HEK293 (cell line): ENCODE results near the gene KRTAP10-12.
A peak's percentile ranks its signal among the peaks of the same experiment; 100 is the strongest.

Experiments used
- CTCF ChIA-PET: fragments of 350-600 bp; formaldehyde crosslinking; extraction: SDS; loops from one replicate; lab custom pipeline; 2021; ENCODE audit warnings: antibody characterized with exemption; lab: Yijun Ruan, JAX
- POLR2A ChIA-PET: fragments of 300-600 bp; formaldehyde crosslinking; extraction: SDS; loops from one replicate; lab custom pipeline; 2020; ENCODE audit warnings: antibody characterized with exemption, inconsistent platforms; lab: Yijun Ruan, JAX
- H3K27ac ChIP-seq: fragments of 200-500 bp; sonication (Bioruptor generic); 2 replicates; pipeline ENCODE4 v1.5.1; 2014; ENCODE audit warnings: low read depth, low read length, control low read depth, inconsistent platforms; ENCODE audit errors: extremely low read depth
- H3K36me3 ChIP-seq, 2 experiments: fragments of 200-500 bp in 1 of 2; sonication (Bioruptor generic) in 1 of 2; 1 replicate in 1 of 2; 2 replicates in 1 of 2; pipeline ENCODE4 v1.5.1; 2014 to 2017; ENCODE audit warnings: inconsistent platforms in 2 of 2, low read length in 2 of 2; ENCODE audit not compliant: control insufficient read depth in 2 of 2, insufficient read depth in 1 of 2
- H3K4me1 ChIP-seq: fragments of 200-500 bp; sonication (Bioruptor generic); 2 replicates; pipeline ENCODE4 v1.5.1; 2014; ENCODE audit warnings: mild to moderate bottlenecking, low read length, inconsistent platforms; ENCODE audit not compliant: control insufficient read depth, insufficient read depth
- H3K4me3 ChIP-seq: 2 replicates; pipeline ENCODE4 v1.5.1; 2011; ENCODE audit warnings: low read depth, mild to moderate bottlenecking, control low read depth, low read length, moderate library complexity
- H3K9me3 ChIP-seq: fragments of 200-500 bp; sonication (Bioruptor generic); 2 replicates; pipeline ENCODE4 v1.5.1; 2014; ENCODE audit warnings: low read depth, low read length, inconsistent platforms; ENCODE audit not compliant: control insufficient read depth, insufficient read depth
- CTCF ChIP-seq: fragments of 450-650 bp; formaldehyde crosslinking; IDR thresholded peaks from 2 replicates; pipeline ENCODE4 v1.5.1; 2016; ENCODE audit warnings: missing biosample characterization, missing genetic modification characterization
- KLF8 ChIP-seq: fragments of 450-650 bp; formaldehyde crosslinking; IDR thresholded peaks from 2 replicates; pipeline ENCODE4 v1.5.1; 2016; ENCODE audit warnings: missing biosample characterization, missing genetic modification characterization
- MYNN ChIP-seq: fragments of 450-650 bp; formaldehyde crosslinking; IDR thresholded peaks from 2 replicates; pipeline ENCODE4 v1.5.1; 2016; ENCODE audit warnings: missing biosample characterization, missing genetic modification characterization, borderline replicate concordance
- OSR2 ChIP-seq: fragments of 450-650 bp; formaldehyde crosslinking; IDR thresholded peaks from 2 replicates; pipeline ENCODE4 v1.5.1; 2016; ENCODE audit warnings: missing biosample characterization, missing genetic modification characterization
- PRDM6 ChIP-seq: fragments of 450-650 bp; formaldehyde crosslinking; IDR thresholded peaks from 2 replicates; pipeline ENCODE4 v1.5.1; 2017; ENCODE audit warnings: missing biosample characterization, missing genetic modification characterization
- REST ChIP-seq: fragments of 450-650 bp; formaldehyde crosslinking; IDR thresholded peaks from 2 replicates; pipeline ENCODE4 v1.5.1; 2016; ENCODE audit warnings: missing biosample characterization, missing genetic modification characterization
- SP3 ChIP-seq: fragments of 450-650 bp; formaldehyde crosslinking; IDR thresholded peaks from 2 replicates; pipeline ENCODE4 v1.5.1; 2016; ENCODE audit warnings: missing biosample characterization, missing genetic modification characterization
- ZBTB20 ChIP-seq: fragments of 450-650 bp; formaldehyde crosslinking; IDR thresholded peaks from 2 replicates; pipeline ENCODE4 v1.5.1; 2016; ENCODE audit warnings: missing biosample characterization, missing genetic modification characterization
- ZNF184 ChIP-seq: fragments of 450-650 bp; IDR thresholded peaks from 2 replicates; pipeline ENCODE4 v1.5.1; 2018; ENCODE audit warnings: missing biosample characterization, mild to moderate bottlenecking, missing genetic modification characterization
- ZNF366 ChIP-seq: fragments of 450-650 bp; formaldehyde crosslinking; conservative IDR thresholded peaks from 2 replicates; pipeline ENCODE4 v1.5.1; 2016; ENCODE audit warnings: missing biosample characterization, missing genetic modification characterization
- ZNF449 ChIP-seq: fragments of 450-650 bp; formaldehyde crosslinking; IDR thresholded peaks from 2 replicates; pipeline ENCODE4 v1.5.1; 2017; ENCODE audit warnings: missing biosample characterization, mild to moderate bottlenecking, missing genetic modification characterization, moderate library complexity
- ZNF555 ChIP-seq: fragments of 450-650 bp; formaldehyde crosslinking; conservative IDR thresholded peaks from 2 replicates; pipeline ENCODE4 v1.5.1; 2017; ENCODE audit warnings: missing biosample characterization, mild to moderate bottlenecking, missing genetic modification characterization, inconsistent platforms
- ZNF639 ChIP-seq: fragments of 450-650 bp; formaldehyde crosslinking; IDR thresholded peaks from 2 replicates; pipeline ENCODE4 v1.5.1; 2016; ENCODE audit warnings: missing biosample characterization, missing genetic modification characterization
- ZNF660 ChIP-seq: fragments of 450-650 bp; IDR thresholded peaks from 2 replicates; pipeline ENCODE4 v1.5.1; 2018; ENCODE audit warnings: missing biosample characterization, mild to moderate bottlenecking, missing genetic modification characterization
- ZNF776 ChIP-seq: fragments of 450-650 bp; formaldehyde crosslinking; IDR thresholded peaks from 2 replicates; pipeline ENCODE4 v1.5.0; 2017; ENCODE audit warnings: missing biosample characterization, missing genetic modification characterization, borderline replicate concordance

The KRTAP10-12 gene

GRCh38 chr21:44740742-44741141, 43.8 kb downstream of the KRTAP10-12 start (continued):
- TF ChIP-seq MYNN (tag by site-specific recombination): no peak

GRCh38 chr21:44741921-44742320, 44.9 kb downstream of the KRTAP10-12 start:
- TF ChIP-seq ZNF776 (tag by site-specific recombination): no peak
- TF ChIP-seq REST (tag by site-specific recombination): no peak
- no peak for TF ChIP-seq ZNF184 (tag by site-specific recombination)
- TF ChIP-seq ZNF366: 0 out of 2 replicates have a peak, but pooled peaks have one; percentile 33
- TF ChIP-seq KLF8: no peak
- no peak for TF ChIP-seq PRDM6 (tag by site-specific recombination)
- H3K4me1 ChIP-seq: no peaks in the 10 kb centered on the region
- CTCF ChIA-PET: interaction anchor here (0.6 to 2.8 kb wide), 8 partner anchors 9 to 232 kb away, joined by 3 to 25 read pairs (median 4); no protein-coding TSS in a partner anchor
- H3K9me3 ChIP-seq: no peaks in the 10 kb centered on the region
- H3K27ac ChIP-seq: no peak overlapping the region
- no peak overlapping the region for H3K4me3 ChIP-seq
- POLR2A ChIA-PET: no interaction called here
- H3K36me3 ChIP-seq: no peaks in the 10 kb centered on the region

- no peak for TF ChIP-seq ZNF639 (tag by site-specific recombination)
- no peak for TF ChIP-seq ZNF660 (tag by site-specific recombination)
- TF ChIP-seq ZNF555: no peak
- TF ChIP-seq ZNF449 (tag by site-specific recombination): no peak
- no peak for TF ChIP-seq SP3 (tag by site-specific recombination)
- no peak for TF ChIP-seq ZBTB20 (tag by site-specific recombination)
- TF ChIP-seq OSR2 (tag by site-specific recombination): no peak
- peak; percentile 20; the same call in 1 of the 2 replicates for TF ChIP-seq CTCF (tag by site-specific recombination)
- POLR2A ChIA-PET: no interaction called here
- Histone ChIP-seq H3K36me3 (no peaks in the 10 kb centered on the region), H3K9me3 (no peaks in the 10 kb centered on the region), H3K27ac (no peak overlapping the region), H3K4me3 (no peak overlapping the region), H3K4me1 (no peaks in the 10 kb centered on the region)
- CTCF ChIA-PET: interaction anchor here (0.6 to 2.8 kb wide), 15 partner anchors 8 to 253 kb away, joined by 3 to 25 read pairs (median 4); partner anchors contain the start of gene KRTAP10-12
Observed at GRCh38 chr21:44742418-44743153, 45.6 kb downstream of the KRTAP10-12 start.
